ENCODE measurements around the gene KIF2A.

DNA sequence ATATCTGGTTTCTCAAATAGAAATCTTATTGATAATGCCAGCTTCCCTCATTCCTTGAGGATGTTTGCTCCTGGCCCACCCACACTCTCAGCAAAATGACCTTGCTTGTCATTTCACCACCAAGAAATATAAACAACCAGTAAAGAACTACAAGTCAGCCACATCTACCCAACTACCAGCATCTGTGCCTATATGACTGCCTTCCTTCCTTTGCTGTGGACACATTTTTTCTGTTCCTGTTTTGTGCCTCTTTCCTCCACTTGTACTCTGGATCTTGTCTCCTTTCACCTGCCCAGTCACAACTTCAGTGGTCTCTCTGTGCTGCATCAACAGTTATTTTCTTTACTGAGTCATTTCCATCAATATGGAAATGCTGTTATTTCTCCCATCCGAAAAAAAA is 20.3 kb downstream of the KIF2A start:
- TF ChIP-seq, protein P1, sequence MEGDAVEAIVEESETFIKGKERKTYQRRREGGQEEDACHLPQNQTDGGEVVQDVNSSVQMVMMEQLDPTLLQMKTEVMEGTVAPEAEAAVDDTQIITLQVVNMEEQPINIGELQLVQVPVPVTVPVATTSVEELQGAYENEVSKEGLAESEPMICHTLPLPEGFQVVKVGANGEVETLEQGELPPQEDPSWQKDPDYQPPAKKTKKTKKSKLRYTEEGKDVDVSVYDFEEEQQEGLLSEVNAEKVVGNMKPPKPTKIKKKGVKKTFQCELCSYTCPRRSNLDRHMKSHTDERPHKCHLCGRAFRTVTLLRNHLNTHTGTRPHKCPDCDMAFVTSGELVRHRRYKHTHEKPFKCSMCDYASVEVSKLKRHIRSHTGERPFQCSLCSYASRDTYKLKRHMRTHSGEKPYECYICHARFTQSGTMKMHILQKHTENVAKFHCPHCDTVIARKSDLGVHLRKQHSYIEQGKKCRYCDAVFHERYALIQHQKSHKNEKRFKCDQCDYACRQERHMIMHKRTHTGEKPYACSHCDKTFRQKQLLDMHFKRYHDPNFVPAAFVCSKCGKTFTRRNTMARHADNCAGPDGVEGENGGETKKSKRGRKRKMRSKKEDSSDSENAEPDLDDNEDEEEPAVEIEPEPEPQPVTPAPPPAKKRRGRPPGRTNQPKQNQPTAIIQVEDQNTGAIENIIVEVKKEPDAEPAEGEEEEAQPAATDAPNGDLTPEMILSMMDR (IDR thresholded peaks at IDR 0.05 in 8 of 11, conservative IDR thresholded peaks at IDR 0.05 in 3 of 11): no peak
- TF ChIP-seq POLR2A (IDR thresholded peaks at IDR 0.05) (no peak), POLR2AphosphoS5 (IDR thresholded peaks at IDR 0.05) (no peak)
